Caco-2 (cell line): Measurements from ENCODE around the gene SMYD5. TPM values are rescaled to one million over a fixed set of nuclear protein-coding genes. Genes with fewer than 3 reads are reported as not detected.
"Not testable (repeated sequence)": the region's sequence is repeated elsewhere in the genome, so short reads cannot be mapped to it uniquely, and the experiment has no call there.

Source experiments
- BruUV-seq: library from RNA; stranded (reverse); fragments of 400-500 nt; replicated peaks from 2 replicates; lab custom pipeline; 2021; lab: Mats Ljungman, UMichigan
- CTCF ChIA-PET: fragments of 300-600 bp; sonication (Branson Sonifier 250); formaldehyde crosslinking; loops from one replicate; lab custom pipeline; 2022; ENCODE audit warnings: antibody characterized with exemption; lab: Charles Lee
- POLR2A ChIA-PET: fragments of 300-600 bp; sonication (Branson Sonifier 250); formaldehyde crosslinking; loops from one replicate; lab custom pipeline; 2022; ENCODE audit warnings: antibody characterized with exemption; lab: Charles Lee
- DNase-seq, 2 experiments: peaks; one replicate each; pipeline versions ENCODE4 v3.0.0 to v3.0.0-alpha.2; 2020 to 2022
- H3K27me3 ChIP-seq: replicated peaks from 2 replicates; pipeline ENCODE4 v1.6.0; 2011; ENCODE audit warnings: low read length; ENCODE audit not compliant: control insufficient read depth, insufficient read depth
- H3K36me3 ChIP-seq: 2 replicates; pipeline ENCODE4 v1.5.1; 2011; ENCODE audit warnings: low read length; ENCODE audit not compliant: control insufficient read depth, insufficient read depth
- H3K4me1 ChIP-seq: fragments of 250-450 bp; sonication (Bioruptor Pico); 2 replicates; pipeline ENCODE4 v1.5.1; 2020; ENCODE audit warnings: mild to moderate bottlenecking
- H3K4me3 ChIP-seq: 2 replicates; pipeline ENCODE4 v1.5.1; 2011; ENCODE audit warnings: low read depth, mild to moderate bottlenecking, control low read depth, low read length
- H3K9me3 ChIP-seq: fragments of 250-450 bp; sonication (Bioruptor Pico); 2 replicates; pipeline ENCODE4 v1.5.1; 2020; ENCODE audit warnings: mild to moderate bottlenecking, moderate library complexity
- H3K27ac Mint-ChIP-seq: one replicate; pipeline ENCODE4 v1.8.0; 2022; ENCODE audit warnings: mixed read lengths; ENCODE audit not compliant: unreplicated experiment
- H3K27me3 Mint-ChIP-seq: one replicate; pipeline ENCODE4 v1.8.0; 2022; ENCODE audit warnings: mixed read lengths; ENCODE audit not compliant: insufficient read depth, unreplicated experiment
- H3K36me3 Mint-ChIP-seq: one replicate; pipeline ENCODE4 v1.8.0; 2022; ENCODE audit warnings: mild to moderate bottlenecking, mixed read lengths; ENCODE audit not compliant: insufficient read depth, unreplicated experiment
- H3K4me1 Mint-ChIP-seq: one replicate; pipeline ENCODE4 v1.8.0; 2022; ENCODE audit warnings: low read depth, mixed read lengths; ENCODE audit not compliant: unreplicated experiment
- H3K4me3 Mint-ChIP-seq: one replicate; pipeline ENCODE4 v1.8.0; 2022; ENCODE audit warnings: mild to moderate bottlenecking, moderate library complexity, mixed read lengths; ENCODE audit not compliant: unreplicated experiment
- H3K9me3 Mint-ChIP-seq: one replicate; pipeline ENCODE4 v1.8.0; 2022; ENCODE audit warnings: mixed read lengths; ENCODE audit not compliant: unreplicated experiment
- CTCF ChIP-seq, 2 experiments: fragments of 200-600 bp in 1 of 2; IDR thresholded peaks; 1 replicate in 1 of 2; 2 replicates in 1 of 2; pipeline versions ENCODE4 v1.5.1 to v1.8.0; 2011 to 2022; ENCODE audit warnings: antibody characterized with exemption in 1 of 2, control low read depth in 1 of 2, inconsistent platforms in 1 of 2, low read depth in 1 of 2, low read length in 1 of 2, mild to moderate bottlenecking in 1 of 2, moderate library complexity in 1 of 2; ENCODE audit not compliant: insufficient read depth in 1 of 2, severe bottlenecking in 1 of 2, unreplicated experiment in 1 of 2
- intact Hi-C: fragments of 100-400 bp; cut with micrococcal nuclease; formaldehyde crosslinking; loops from one replicate; pipeline ENCODE4 v1.10.0; 2022; ENCODE audit not compliant: unreplicated experiment
- total RNA-seq: library from RNA; stranded (reverse); gene quantifications from 2 replicates; pipeline ENCODE4 v1.2.3, GENCODE V29; 2022

Gene SMYD5
- total RNA-seq, 1 experiment from 2014 or later = 65.8 TPM

GRCh38 chr2:73262108-73262651 is 48.1 kb downstream of the SMYD5 start:
- BruUV-seq = no TSS peak
- Mint-ChIP-seq H3K27me3 (no peaks in the 10 kb centered on the region), H3K36me3 (peaks cover 17% of the 10 kb centered on the region), H3K4me3 (no peak overlapping the region), H3K9me3 (no peaks in the 10 kb centered on the region), H3K27ac (no peak overlapping the region), H3K4me1 (peaks cover 7% of the 10 kb centered on the region)
- Histone ChIP-seq H3K9me3 (no peaks in the 10 kb centered on the region), H3K4me1 (no peaks in the 10 kb centered on the region), H3K36me3 (no peaks in the 10 kb centered on the region; the same call in 1 of the 2 replicates), H3K27me3 (no peaks in the 10 kb centered on the region), H3K4me3 (no peak overlapping the region)
- CTCF ChIA-PET = interaction anchor here (0.6 to 1.5 kb wide), 3 partner anchors 12 to 29 kb away, joined by 3 to 4 read pairs (median 4); partner anchors contain the start of gene PRADC1
- no peak for DNase-seq
- no peak for TF ChIP-seq CTCF (IDR thresholded peaks at IDR 0.05; ENCODE audit: insufficient read depth in 1 of 2, low read depth in 1 of 2, low read length in 1 of 2, severe bottlenecking in 1 of 2, unreplicated experiment in 1 of 2)
- POLR2A ChIA-PET = no interaction called here
- intact Hi-C loops = no loop called here

- H3K27me3 Mint-ChIP-seq, H3K27me3 ChIP-seq, H3K9me3 Mint-ChIP-seq, H3K4me3 Mint-ChIP-seq, BruUV-seq, H3K9me3 ChIP-seq, DNase-seq, intact Hi-C loops, H3K36me3 ChIP-seq, H3K4me3 ChIP-seq, H3K4me1 ChIP-seq, POLR2A ChIA-PET, H3K27ac Mint-ChIP-seq, H3K4me1 Mint-ChIP-seq: not testable (repeated sequence)
- H3K36me3 Mint-ChIP-seq = peaks cover 18% of the 10 kb centered on the region
- CTCF ChIA-PET = interaction anchor here (0.6 to 1.5 kb wide), 3 partner anchors 13 to 31 kb away, joined by 3 to 4 read pairs (median 3); partner anchors contain the start of genes EGR4 and PRADC1
Observed at GRCh38 chr2:73262691-73263429, 48.8 kb downstream of the SMYD5 start.

- no peak for TF ChIP-seq CTCF (IDR thresholded peaks at IDR 0.05; ENCODE audit: insufficient read depth in 1 of 2, low read depth in 1 of 2, low read length in 1 of 2, severe bottlenecking in 1 of 2, unreplicated experiment in 1 of 2)
- POLR2A ChIA-PET = no interaction called here
- no peak overlapping the region for H3K4me3 ChIP-seq
- no peaks in the 10 kb centered on the region for H3K27me3 Mint-ChIP-seq
- H3K4me1 ChIP-seq = peaks cover 7% of the 10 kb centered on the region; the same call in 1 of the 2 replicates
- no peak overlapping the region for H3K27ac Mint-ChIP-seq
- no peaks in the 10 kb centered on the region for H3K27me3 ChIP-seq
- intact Hi-C loops = no loop called here
- CTCF ChIA-PET = interaction anchor here (0.6 kb wide), 1 partner anchor 30 kb away, joined by 3 read pairs; the partner anchor contains the start of gene EGR4
- H3K4me3 Mint-ChIP-seq = no peak overlapping the region
- BruUV-seq = no TSS peak
- no peaks in the 10 kb centered on the region for H3K36me3 ChIP-seq
- H3K4me1 Mint-ChIP-seq = peaks cover 14% of the 10 kb centered on the region
- H3K9me3 ChIP-seq = no peaks in the 10 kb centered on the region
- DNase-seq = no peak
- H3K9me3 Mint-ChIP-seq = no peaks in the 10 kb centered on the region
- peaks cover 23% of the 10 kb centered on the region for H3K36me3 Mint-ChIP-seq
Observed at GRCh38 chr2:73263540-73264331, 49.7 kb downstream of the SMYD5 start.
